GM12872 (cell line): ENCODE measurements around the gene PAGR1.

Experiments
- CTCF ChIP-seq: IDR thresholded peaks from 3 replicates; pipeline ENCODE4 v1.5.1; 2011; ENCODE audit warnings: low read depth, mild to moderate bottlenecking, low read length, moderate library complexity; ENCODE audit not compliant: insufficient read depth

The PAGR1 gene

GRCh38 chr16:29863669-29863984, 47.7 kb downstream of the PAGR1 start:
- TF ChIP-seq CTCF, result no peak

- TF ChIP-seq CTCF, result no peak
Observed at GRCh38 chr16:29864205-29864604, 48.3 kb downstream of the PAGR1 start.

- no peak for TF ChIP-seq CTCF
Observed at GRCh38 chr16:29868396-29869009, 52.6 kb downstream of the PAGR1 start.
